Coronary artery (tissue), 2 donors: Measurements from ENCODE around the gene GATAD2B.

Experiments
- DNase-seq: peaks from one replicate; pipeline ENCODE4 v3.0.0-alpha.2; 2017; ENCODE audit warnings: low spot score
- H3K27ac ChIP-seq, 2 donors: fragments of 200-600 bp; sonication (generic); one replicate each; pipeline ENCODE4 v1.5.1; 2016 to 2019
- H3K4me3 ChIP-seq: fragments of 200-600 bp; sonication (generic); 2 replicates; pipeline ENCODE4 v1.5.1; 2016; ENCODE audit warnings: mild to moderate bottlenecking, moderate library complexity
- CTCF ChIP-seq: fragments of 200-600 bp; sonication (generic); IDR thresholded peaks from one replicate; pipeline ENCODE4 v1.5.1; 2019; ENCODE audit warnings: antibody characterized with exemption

The GATAD2B gene

GRCh38 chr1:153944005-153944826 is 21.4 kb upstream of the GATAD2B start:
- peak overlapping the region; percentile 97 to 98 for H3K27ac ChIP-seq
- peak overlapping the region; percentile 89 for H3K4me3 ChIP-seq
- TF ChIP-seq CTCF = no peak
- DNase-seq = no peak

GRCh38 chr1:153942766-153943549 is 20.2 kb upstream of the GATAD2B start:
- DNase-seq = no peak
- H3K27ac ChIP-seq = no peak overlapping the region
- TF ChIP-seq CTCF = no peak
- no peak overlapping the region for H3K4me3 ChIP-seq

GRCh38 chr1:153941826-153942725 is 19.3 kb upstream of the GATAD2B start:
- DNase-seq = no peak
- Histone ChIP-seq H3K4me3 (no peak overlapping the region), H3K27ac (no peak overlapping the region)
- TF ChIP-seq CTCF = no peak

GRCh38 chr1:153940756-153941155 is 18.0 kb upstream of the GATAD2B start:
- TF ChIP-seq CTCF = no peak
- no peak for DNase-seq
- Histone ChIP-seq H3K4me3 (no peak overlapping the region), H3K27ac (no peak overlapping the region)

- DNase-seq = no peak
- no peak for TF ChIP-seq CTCF
- Histone ChIP-seq H3K4me3 (no peak overlapping the region), H3K27ac (no peak overlapping the region)
These were observed 16.7 kb upstream of the GATAD2B start for GRCh38 chr1:153939476-153939875.

GRCh38 chr1:153938996-153939395 is 16.2 kb upstream of the GATAD2B start:
- TF ChIP-seq CTCF = no peak
- no peak overlapping the region for H3K4me3 ChIP-seq
- no peak overlapping the region for H3K27ac ChIP-seq
- DNase-seq = peak; percentile 35
